ENCODE data around the gene CNTNAP2.
A peak's percentile ranks its signal among the peaks of the same experiment; 100 is the strongest.

The CNTNAP2 gene

GRCh38 chr7:147052818-147053217 lies 936.2 kb downstream of the CNTNAP2 start:
- no peak for DNase-seq
- H3K36me3 Mint-ChIP-seq = no peaks in the 10 kb centered on the region
- no peak overlapping the region for H3K4me3 Mint-ChIP-seq
- H3K9me3 Mint-ChIP-seq = no peaks in the 10 kb centered on the region
- H3K27ac Mint-ChIP-seq = no peak overlapping the region
- no peak for ATAC-seq (replicated peaks)
- no peaks in the 10 kb centered on the region for H3K27me3 Mint-ChIP-seq
- H3K4me1 Mint-ChIP-seq = no peaks in the 10 kb centered on the region

DNA sequence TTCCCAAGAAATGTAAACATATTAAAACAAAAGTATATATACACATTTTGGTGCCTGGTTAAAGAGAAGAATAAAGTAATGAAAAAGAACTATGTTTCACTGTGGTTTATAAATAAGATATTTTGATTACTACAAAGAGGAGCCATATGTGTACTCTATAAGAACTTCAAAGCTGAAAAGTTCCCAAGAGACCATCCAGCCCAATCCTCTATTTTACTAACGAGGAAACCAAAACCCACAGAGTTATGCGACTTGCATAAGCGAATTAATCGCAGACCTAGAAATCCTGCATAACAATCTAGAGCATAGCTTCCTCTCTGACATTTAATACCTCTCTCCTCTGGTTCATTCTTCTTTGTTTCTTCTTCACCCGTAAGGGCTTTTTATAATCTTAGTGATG lies 937.1 kb downstream of the CNTNAP2 start:
- H3K9me3 Mint-ChIP-seq = no peaks in the 10 kb centered on the region
- no peaks in the 10 kb centered on the region for H3K36me3 Mint-ChIP-seq
- no peaks in the 10 kb centered on the region for H3K4me1 Mint-ChIP-seq
- H3K27ac Mint-ChIP-seq = no peak overlapping the region
- H3K27me3 Mint-ChIP-seq = no peaks in the 10 kb centered on the region
- H3K4me3 Mint-ChIP-seq = no peak overlapping the region
- ATAC-seq (replicated peaks) (no peak), DNase-seq (no peak)

GRCh38 chr7:147060070-147060469 lies 943.5 kb downstream of the CNTNAP2 start:
- Mint-ChIP-seq H3K9me3 (no peaks in the 10 kb centered on the region), H3K27ac (no peak overlapping the region), H3K4me3 (no peak overlapping the region), H3K4me1 (no peaks in the 10 kb centered on the region), H3K36me3 (no peaks in the 10 kb centered on the region), H3K27me3 (no peaks in the 10 kb centered on the region)
- DNase-seq = no peak
- no peak for ATAC-seq (replicated peaks)

GRCh38 chr7:147062897-147063296 lies 946.3 kb downstream of the CNTNAP2 start:
- H3K4me3 Mint-ChIP-seq = no peak overlapping the region
- no peaks in the 10 kb centered on the region for H3K9me3 Mint-ChIP-seq
- DNase-seq = no peak
- no peaks in the 10 kb centered on the region for H3K36me3 Mint-ChIP-seq
- no peaks in the 10 kb centered on the region for H3K27me3 Mint-ChIP-seq
- no peak for ATAC-seq (replicated peaks)
- no peaks in the 10 kb centered on the region for H3K4me1 Mint-ChIP-seq
- no peak overlapping the region for H3K27ac Mint-ChIP-seq

DNA sequence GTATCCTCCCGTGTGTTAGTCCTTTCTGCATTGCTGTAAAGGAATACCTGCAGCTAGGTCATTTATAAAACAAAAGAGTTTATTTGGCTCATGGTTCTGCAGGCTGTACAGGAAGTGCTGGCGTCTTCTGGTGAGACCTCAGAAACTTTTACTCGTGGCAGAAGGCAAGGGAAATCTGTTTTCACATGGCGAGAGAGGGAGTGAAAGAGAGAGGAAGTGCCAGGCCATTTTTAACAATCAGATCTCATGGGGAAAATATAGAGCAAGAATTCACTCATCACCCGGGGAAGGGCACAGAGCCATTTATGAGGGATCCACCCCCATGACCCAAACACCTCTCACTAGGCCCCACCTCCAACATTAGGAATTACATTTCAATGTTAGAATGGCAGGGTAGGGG lies 952.2 kb downstream of the CNTNAP2 start:
- Mint-ChIP-seq H3K4me3 (no peak overlapping the region), H3K4me1 (no peaks in the 10 kb centered on the region), H3K36me3 (no peaks in the 10 kb centered on the region), H3K9me3 (peaks cover 4 to 6% of the 10 kb centered on the region in 2 donors), H3K27me3 (no peaks in the 10 kb centered on the region), H3K27ac (no peak overlapping the region)
- ATAC-seq (replicated peaks) = no peak
- DNase-seq = no peak

GRCh38 chr7:147069771-147070170 lies 953.2 kb downstream of the CNTNAP2 start:
- no peak overlapping the region for H3K4me3 Mint-ChIP-seq
- H3K9me3 Mint-ChIP-seq = peaks cover 4 to 6% of the 10 kb centered on the region in 2 donors
- ATAC-seq (replicated peaks) (no peak), DNase-seq (no peak)
- H3K27me3 Mint-ChIP-seq = no peaks in the 10 kb centered on the region
- H3K4me1 Mint-ChIP-seq = no peaks in the 10 kb centered on the region
- no peaks in the 10 kb centered on the region for H3K36me3 Mint-ChIP-seq
- H3K27ac Mint-ChIP-seq = no peak overlapping the region

- DNase-seq (no peak), ATAC-seq (replicated peaks) (no peak)
- no peaks in the 10 kb centered on the region for H3K27me3 Mint-ChIP-seq
- H3K4me1 Mint-ChIP-seq = no peaks in the 10 kb centered on the region
- peaks cover 4 to 6% of the 10 kb centered on the region in 2 donors for H3K9me3 Mint-ChIP-seq
- no peak overlapping the region for H3K27ac Mint-ChIP-seq
- H3K4me3 Mint-ChIP-seq = no peak overlapping the region
- no peaks in the 10 kb centered on the region for H3K36me3 Mint-ChIP-seq
Measured at GRCh38 chr7:147070886-147071285, 954.3 kb downstream of the CNTNAP2 start.

- Mint-ChIP-seq H3K27ac (no peak overlapping the region), H3K4me1 (no peaks in the 10 kb centered on the region), H3K36me3 (no peaks in the 10 kb centered on the region), H3K9me3 (peaks cover 4 to 6% of the 10 kb centered on the region in 2 donors), H3K27me3 (no peaks in the 10 kb centered on the region), H3K4me3 (no peak overlapping the region)
- DNase-seq (no peak), ATAC-seq (replicated peaks) (peak in 1 of 2 donors; percentile 27)
Measured at GRCh38 chr7:147071536-147071935, 954.9 kb downstream of the CNTNAP2 start.

GRCh38 chr7:147078312-147078711 lies 961.7 kb downstream of the CNTNAP2 start:
- Mint-ChIP-seq H3K27ac (no peak overlapping the region), H3K4me1 (no peaks in the 10 kb centered on the region), H3K36me3 (no peaks in the 10 kb centered on the region), H3K9me3 (peaks cover 0 to 1% of the 10 kb centered on the region in 2 donors), H3K27me3 (no peaks in the 10 kb centered on the region), H3K4me3 (no peak overlapping the region)
- ATAC-seq (replicated peaks) (no peak), DNase-seq (no peak)

DNA sequence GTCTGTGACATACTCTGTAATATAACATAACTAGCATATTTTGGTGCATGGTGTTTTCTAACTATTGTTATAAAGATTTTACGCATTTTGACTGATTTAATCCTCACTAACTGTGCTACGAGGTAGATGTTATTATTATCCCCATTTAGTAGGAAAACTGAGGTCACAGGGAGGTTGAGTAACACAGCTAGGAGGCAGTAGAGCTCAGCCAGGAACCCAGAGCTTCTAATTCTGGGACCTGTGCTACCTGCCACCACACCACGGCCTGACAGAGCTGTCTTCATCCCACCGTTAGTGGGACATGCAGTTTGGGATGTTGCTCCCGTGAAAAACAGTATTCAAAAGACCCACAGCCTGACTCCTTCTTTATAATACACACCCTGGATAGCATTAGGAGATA lies 962.5 kb downstream of the CNTNAP2 start:
- no peak for ATAC-seq (replicated peaks)
- H3K27ac Mint-ChIP-seq = no peak overlapping the region

DNA sequence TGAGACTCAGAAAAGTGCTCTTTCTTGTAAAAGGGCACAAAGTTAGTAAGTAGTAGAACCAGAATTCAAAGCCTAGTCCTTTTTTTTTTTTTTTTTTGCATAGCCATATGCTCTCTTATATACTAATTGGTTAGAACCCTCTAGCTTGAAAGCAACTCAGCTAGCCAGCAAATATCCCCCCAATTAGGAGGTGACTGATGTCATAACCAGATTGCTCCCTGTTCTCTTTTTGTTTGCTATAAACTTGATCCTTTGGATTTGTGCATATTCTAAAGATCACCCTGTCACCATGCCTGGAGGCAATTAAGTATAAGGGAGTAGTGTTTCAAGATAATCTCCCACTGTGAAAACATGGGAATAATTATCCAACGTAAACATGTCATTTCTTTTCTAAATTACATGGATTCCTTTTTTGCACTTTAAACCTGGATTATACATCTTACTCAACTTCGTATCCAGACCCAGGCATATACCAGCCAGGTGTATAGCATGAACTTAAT lies 963.4 kb downstream of the CNTNAP2 start:
- Mint-ChIP-seq H3K9me3 (no peaks in the 10 kb centered on the region), H3K36me3 (no peaks in the 10 kb centered on the region)
- DNase-seq = no peak

More for the DNA sequence above, 962.5 kb downstream of the CNTNAP2 start:
- Mint-ChIP-seq H3K36me3 (no peaks in the 10 kb centered on the region), H3K27me3 (no peaks in the 10 kb centered on the region), H3K4me1 (no peaks in the 10 kb centered on the region), H3K9me3 (no peaks in the 10 kb centered on the region), H3K4me3 (no peak overlapping the region)
- DNase-seq = no peak

GRCh38 chr7:147081117-147081516 lies 964.5 kb downstream of the CNTNAP2 start:
- DNase-seq (no peak), ATAC-seq (replicated peaks) (no peak)
- H3K4me3 Mint-ChIP-seq = no peak overlapping the region
- H3K27me3 Mint-ChIP-seq = no peaks in the 10 kb centered on the region
- H3K27ac Mint-ChIP-seq = no peak overlapping the region
- peaks cover 0 to 1% of the 10 kb centered on the region in 2 donors for H3K9me3 Mint-ChIP-seq
- H3K36me3 Mint-ChIP-seq = no peaks in the 10 kb centered on the region
- H3K4me1 Mint-ChIP-seq = no peaks in the 10 kb centered on the region

More for the DNA sequence above, 963.4 kb downstream of the CNTNAP2 start:
- no peaks in the 10 kb centered on the region for H3K27me3 Mint-ChIP-seq
- no peak overlapping the region for H3K27ac Mint-ChIP-seq
- no peak overlapping the region for H3K4me3 Mint-ChIP-seq
- no peak for ATAC-seq (replicated peaks)
- no peaks in the 10 kb centered on the region for H3K4me1 Mint-ChIP-seq

DNA sequence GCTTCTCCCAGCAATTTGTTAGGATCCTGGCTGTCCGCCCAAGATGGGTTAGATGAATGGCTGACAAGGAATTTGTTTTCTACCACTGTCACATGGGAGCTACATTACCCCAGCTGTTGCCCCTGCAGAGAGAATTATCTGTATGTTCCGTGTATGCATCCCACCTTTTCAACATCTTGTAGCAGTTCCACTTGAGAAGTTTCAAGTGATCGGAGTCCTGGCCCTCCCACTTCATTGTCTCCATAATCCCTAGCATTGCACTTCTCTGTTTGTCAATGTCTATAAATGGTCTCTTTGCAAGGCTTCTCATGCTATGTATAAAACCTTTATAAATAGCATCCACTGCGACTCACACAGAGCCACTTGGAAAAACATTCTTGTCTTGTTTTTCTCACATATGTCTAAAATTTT lies 972.5 kb downstream of the CNTNAP2 start:
- no peaks in the 10 kb centered on the region for H3K36me3 Mint-ChIP-seq
- no peak overlapping the region for H3K4me3 Mint-ChIP-seq
- H3K27me3 Mint-ChIP-seq = no peaks in the 10 kb centered on the region
- no peak for DNase-seq
- no peaks in the 10 kb centered on the region for H3K4me1 Mint-ChIP-seq
- H3K9me3 Mint-ChIP-seq = peaks cover 0 to 1% of the 10 kb centered on the region in 2 donors
- no peak for ATAC-seq (replicated peaks)
- H3K27ac Mint-ChIP-seq = no peak overlapping the region

GRCh38 chr7:147089608-147090007 lies 973.0 kb downstream of the CNTNAP2 start:
- H3K27me3 Mint-ChIP-seq = no peaks in the 10 kb centered on the region
- DNase-seq = no peak
- H3K36me3 Mint-ChIP-seq = no peaks in the 10 kb centered on the region
- peaks cover 0 to 1% of the 10 kb centered on the region in 2 donors for H3K9me3 Mint-ChIP-seq
- ATAC-seq (replicated peaks) = no peak
- no peak overlapping the region for H3K4me3 Mint-ChIP-seq
- H3K27ac Mint-ChIP-seq = no peak overlapping the region
- no peaks in the 10 kb centered on the region for H3K4me1 Mint-ChIP-seq

- Mint-ChIP-seq H3K27me3 (no peaks in the 10 kb centered on the region), H3K4me1 (peaks cover 0 to 8% of the 10 kb centered on the region in 2 donors), H3K36me3 (no peaks in the 10 kb centered on the region), H3K27ac (no peak overlapping the region), H3K4me3 (no peak overlapping the region), H3K9me3 (peaks cover 3 to 4% of the 10 kb centered on the region in 2 donors)
- no peak for DNase-seq
- ATAC-seq (replicated peaks) = peak; percentile 82 to 95
Measured at GRCh38 chr7:147096629-147097028, 980.0 kb downstream of the CNTNAP2 start.

GRCh38 chr7:147103224-147103623 lies 986.6 kb downstream of the CNTNAP2 start:
- no peak for ATAC-seq (replicated peaks)
- Mint-ChIP-seq H3K4me3 (no peak overlapping the region), H3K36me3 (no peaks in the 10 kb centered on the region), H3K27me3 (no peaks in the 10 kb centered on the region), H3K9me3 (peaks cover 4 to 5% of the 10 kb centered on the region in 2 donors), H3K27ac (no peak overlapping the region), H3K4me1 (no peaks in the 10 kb centered on the region)
- DNase-seq = no peak

Data from stimulated activated naive B cell treated with anti-CD40 and anti-IgM and Interleukin-4, amounts not matched to agents 10 μg/mL and 1 μg/mL and 100 μg/mL, for 72 hours (primary cell).